Inflammatory macrophage treated with lipopolysaccharide for 4 hours (primary cell): ENCODE results near the gene PCYT1B.

ENCODE experiments used
- DNase-seq: peaks from one replicate; pipeline ENCODE4 v3.0.0-alpha.2; 2020

The PCYT1B gene

DNA sequence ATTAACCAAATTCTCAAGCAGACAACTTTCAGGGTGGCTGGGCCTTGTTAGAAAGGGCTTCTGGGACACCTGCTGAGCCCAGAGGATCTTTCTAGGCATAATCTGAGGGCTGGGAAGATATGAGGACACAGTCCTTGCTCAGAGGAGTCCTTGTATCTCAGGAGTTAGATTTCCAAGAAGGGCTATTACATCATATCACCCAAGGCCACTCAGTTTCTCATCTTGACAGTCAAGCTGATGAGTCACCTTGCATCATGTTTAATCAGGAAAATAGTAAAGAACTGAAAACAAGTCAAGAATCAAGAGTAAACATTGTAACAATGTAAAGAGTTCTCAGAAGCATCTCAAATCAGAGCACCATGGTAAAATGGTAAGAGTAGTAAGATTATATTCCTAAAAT, 4.0 kb downstream of the PCYT1B start:
- no peak for DNase-seq

DNA sequence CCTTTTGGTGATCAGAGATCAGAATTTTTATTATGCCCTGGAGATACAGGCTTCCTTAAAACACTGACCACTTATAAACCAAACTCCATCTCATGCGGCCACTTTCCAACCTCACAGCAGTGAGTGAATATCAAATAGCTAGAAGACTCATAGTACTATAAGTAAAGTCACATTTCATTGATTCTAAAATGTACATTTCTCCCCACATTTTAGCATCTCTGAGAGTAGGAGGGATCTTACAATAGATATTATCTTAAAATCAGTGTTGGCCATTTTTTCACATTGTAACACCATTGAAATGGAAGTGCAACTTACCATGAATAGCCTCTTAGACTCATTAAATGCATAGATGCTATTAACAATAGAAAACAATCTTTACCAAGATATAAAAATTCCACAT, 17.4 kb downstream of the PCYT1B start:
- no peak for DNase-seq

GRCh38 chrX:24619647-24620046, 27.5 kb downstream of the PCYT1B start:
- DNase-seq, result no peak

DNA sequence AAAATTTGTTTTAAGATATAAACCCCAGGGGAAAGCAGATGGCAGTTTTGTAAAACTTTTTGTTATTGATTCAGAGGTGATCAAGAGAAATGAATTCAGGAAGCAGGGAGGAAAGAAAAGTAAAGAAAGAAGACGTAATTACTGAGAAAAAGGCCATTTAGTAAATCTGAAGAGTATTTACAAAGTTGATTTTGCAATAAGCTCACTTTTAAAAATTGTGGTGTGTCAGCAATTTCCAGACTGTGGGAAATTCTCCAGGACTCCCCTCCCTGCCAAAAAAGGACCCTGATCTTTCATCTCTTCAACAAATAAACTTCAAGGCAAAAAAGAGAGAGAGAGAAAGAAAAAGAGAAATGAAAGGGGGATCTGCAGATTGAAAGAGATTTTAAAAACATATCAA, 36.6 kb downstream of the PCYT1B start:
- no peak for DNase-seq

- DNase-seq, result peak; percentile 24
These were observed 39.5 kb downstream of the PCYT1B start for GRCh38 chrX:24607616-24608015.

DNA sequence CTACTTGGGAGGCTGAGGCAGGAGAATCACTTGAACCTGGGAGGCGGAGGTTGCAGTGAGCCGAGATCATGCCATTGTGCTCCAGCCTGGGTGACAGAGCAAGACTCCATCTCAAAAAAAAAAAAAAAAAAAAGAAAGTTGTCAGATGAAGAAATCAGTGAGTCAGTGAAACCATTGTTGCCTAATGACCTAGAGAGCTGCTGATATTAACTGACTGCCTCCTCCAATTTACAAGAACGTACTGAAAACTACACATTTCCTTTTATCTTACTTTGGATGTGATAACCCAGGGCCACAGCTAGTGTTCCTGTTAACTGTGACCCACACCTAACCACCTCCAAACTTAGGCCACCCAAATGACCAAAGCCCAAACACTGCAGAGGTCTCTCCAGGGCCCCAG, 41.2 kb downstream of the PCYT1B start:
- peak; percentile 60 for DNase-seq

- no peak for DNase-seq
These were observed 44.0 kb downstream of the PCYT1B start for GRCh38 chrX:24603191-24603590.

GRCh38 chrX:24601858-24602257, 45.3 kb downstream of the PCYT1B start:
- DNase-seq, result no peak

DNA sequence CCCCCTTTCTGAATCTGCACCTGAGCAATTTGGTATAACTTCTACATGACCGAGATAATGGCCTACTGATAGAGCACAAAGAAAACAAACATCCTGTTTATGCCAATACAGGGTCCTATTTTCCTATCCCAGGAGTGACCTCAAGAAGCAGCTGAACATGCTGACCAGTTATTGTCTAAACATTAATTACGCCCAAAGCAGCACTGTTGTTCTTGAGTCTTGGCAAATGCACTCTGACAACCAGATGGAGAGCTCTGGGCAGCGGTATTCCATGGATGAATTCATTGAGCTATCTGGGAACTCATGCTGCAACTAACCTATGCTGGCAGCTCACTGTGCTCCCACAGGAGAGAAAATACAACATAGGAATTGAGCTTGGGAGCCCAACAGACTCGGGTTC, 52.6 kb downstream of the PCYT1B start:
- DNase-seq, result no peak

GRCh38 chrX:24590111-24590510, 57.0 kb downstream of the PCYT1B start:
- no peak for DNase-seq

GRCh38 chrX:24577091-24577490, 70.1 kb downstream of the PCYT1B start:
- no peak for DNase-seq

GRCh38 chrX:24575496-24575895, 71.7 kb downstream of the PCYT1B start:
- no peak for DNase-seq

- peak; percentile 28 for DNase-seq
These were observed 72.4 kb downstream of the PCYT1B start for GRCh38 chrX:24574743-24575142.

DNA sequence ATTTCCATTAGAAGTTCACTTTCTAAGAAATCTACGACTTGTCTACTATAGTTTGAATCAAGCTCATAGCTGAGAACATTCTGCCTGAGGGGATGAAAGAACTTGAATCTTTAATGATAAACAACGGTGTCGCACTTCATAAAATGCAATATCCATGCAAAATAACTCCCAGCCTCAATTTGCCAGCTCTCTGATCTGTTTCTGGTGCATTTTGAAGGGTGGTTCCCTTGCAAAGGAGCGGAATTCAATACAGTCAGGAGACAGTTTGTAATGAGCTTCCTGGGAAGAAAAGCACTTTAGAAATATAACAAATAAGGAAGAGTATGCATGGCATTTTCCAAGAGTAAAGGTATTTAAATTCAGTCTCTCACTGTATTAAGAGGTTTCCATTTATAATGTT, 80.0 kb downstream of the PCYT1B start:
- DNase-seq, result no peak

DNA sequence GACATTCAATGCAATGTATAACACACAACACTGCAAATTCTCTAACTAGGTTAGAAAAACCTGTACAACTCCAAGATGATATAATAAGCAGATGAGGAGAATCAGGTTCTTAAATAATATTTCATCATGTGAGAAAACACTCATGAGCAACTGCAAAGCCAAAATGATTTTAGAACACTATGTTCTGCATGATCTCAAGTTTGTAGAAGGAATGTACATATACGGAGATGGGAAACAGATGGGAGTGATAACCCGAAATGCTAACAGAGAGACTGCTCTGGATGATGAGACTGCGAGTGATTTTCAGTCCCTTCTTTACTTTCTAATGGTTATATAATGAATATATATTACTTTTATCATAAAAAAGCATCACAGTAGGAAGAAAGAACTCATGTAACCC, 80.9 kb downstream of the PCYT1B start:
- no peak for DNase-seq

- DNase-seq, result no peak
These were observed 83.7 kb downstream of the PCYT1B start for GRCh38 chrX:24563291-24564010.

GRCh38 chrX:24561121-24561520, 86.0 kb downstream of the PCYT1B start:
- DNase-seq, result peak; percentile 17

GRCh38 chrX:24553011-24553410, 94.1 kb downstream of the PCYT1B start:
- no peak for DNase-seq

DNA sequence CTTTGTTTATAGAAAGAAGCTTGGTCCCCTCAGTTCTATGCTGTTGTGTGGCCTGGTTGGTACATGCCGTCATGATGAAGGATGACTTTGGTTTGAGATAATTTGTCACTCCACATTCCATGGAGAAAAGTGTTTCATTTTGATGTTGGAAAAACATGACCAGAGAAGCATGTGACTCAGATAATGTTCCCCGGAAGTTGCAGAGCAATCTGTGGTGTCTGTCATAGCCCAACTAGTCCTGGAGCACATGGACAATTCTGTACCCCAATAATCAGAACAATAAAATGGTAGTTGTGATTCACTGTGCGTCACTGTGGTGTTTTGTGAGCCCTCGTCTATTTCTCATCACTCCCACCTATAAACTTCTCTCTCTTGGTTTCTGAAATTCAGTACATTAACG, 97.0 kb downstream of the PCYT1B start:
- no peak for DNase-seq

GRCh38 chrX:24547961-24548360, 99.2 kb downstream of the PCYT1B start:
- no peak for DNase-seq

DNA sequence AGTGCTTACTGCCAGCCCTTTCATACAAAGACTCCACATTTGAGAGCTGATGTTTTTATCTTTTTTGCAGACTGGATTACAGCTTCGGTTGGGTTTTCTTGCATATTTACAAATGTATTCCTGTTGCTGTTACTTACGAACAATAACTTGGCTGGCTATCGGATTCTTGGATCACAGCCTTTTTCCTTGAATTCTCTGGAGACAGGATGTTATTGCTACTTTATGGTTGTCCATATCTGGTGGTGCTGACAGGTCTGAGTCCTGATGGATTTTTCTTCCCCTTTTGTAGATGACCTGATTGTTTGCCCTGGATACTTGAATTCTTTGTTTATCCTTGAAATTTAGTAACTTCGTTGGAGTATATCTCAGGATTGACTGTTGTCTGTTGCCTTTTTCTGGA, 104.4 kb downstream of the PCYT1B start:
- DNase-seq, result no peak

GRCh38 chrX:24536551-24536950, 110.6 kb downstream of the PCYT1B start:
- DNase-seq, result no peak

DNA sequence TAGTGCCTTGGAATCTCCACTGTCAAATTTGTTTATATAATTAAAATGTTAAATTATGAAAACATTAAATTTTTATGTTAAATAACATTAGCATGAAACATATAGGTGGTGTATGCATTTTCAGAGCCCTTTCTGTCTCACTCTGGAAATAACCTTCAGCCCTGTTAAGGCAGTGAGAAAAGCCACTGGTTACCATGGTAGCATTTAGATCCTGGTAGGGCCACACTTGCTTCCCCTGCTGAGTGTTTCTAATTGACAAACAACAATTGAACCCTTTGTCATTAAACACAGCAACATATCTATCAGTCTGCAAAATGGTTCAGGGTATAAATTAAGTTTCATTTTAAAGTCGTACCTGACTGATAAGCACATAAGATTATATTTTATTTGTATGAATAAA, 118.5 kb downstream of the PCYT1B start:
- no peak for DNase-seq

DNA sequence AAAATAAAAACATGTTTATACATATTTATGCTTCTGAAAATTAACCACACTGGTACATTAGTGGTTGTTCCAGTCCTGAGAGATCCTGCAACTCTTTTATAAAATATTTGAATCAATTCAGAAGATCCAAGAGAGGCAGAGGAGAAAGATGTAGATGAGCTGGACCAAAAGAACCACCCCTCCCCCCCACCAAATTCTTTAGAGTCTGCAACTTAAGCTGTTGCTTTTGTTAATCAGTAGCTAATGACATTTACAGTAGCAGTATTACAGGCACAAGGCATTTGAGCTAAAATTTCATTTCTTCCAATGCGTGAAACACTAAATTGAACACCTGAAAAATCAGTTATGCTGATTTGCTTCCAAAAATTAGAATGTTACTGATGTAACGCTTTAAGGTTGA, 120.5 kb downstream of the PCYT1B start:
- DNase-seq, result no peak

GRCh38 chrX:24525455-24525854, 121.7 kb downstream of the PCYT1B start:
- no peak for DNase-seq

- no peak for DNase-seq
These were observed 126.7 kb downstream of the PCYT1B start for GRCh38 chrX:24520472-24520871.
